ENCODE data around the gene GPRC5C.

The GPRC5C gene

DNA sequence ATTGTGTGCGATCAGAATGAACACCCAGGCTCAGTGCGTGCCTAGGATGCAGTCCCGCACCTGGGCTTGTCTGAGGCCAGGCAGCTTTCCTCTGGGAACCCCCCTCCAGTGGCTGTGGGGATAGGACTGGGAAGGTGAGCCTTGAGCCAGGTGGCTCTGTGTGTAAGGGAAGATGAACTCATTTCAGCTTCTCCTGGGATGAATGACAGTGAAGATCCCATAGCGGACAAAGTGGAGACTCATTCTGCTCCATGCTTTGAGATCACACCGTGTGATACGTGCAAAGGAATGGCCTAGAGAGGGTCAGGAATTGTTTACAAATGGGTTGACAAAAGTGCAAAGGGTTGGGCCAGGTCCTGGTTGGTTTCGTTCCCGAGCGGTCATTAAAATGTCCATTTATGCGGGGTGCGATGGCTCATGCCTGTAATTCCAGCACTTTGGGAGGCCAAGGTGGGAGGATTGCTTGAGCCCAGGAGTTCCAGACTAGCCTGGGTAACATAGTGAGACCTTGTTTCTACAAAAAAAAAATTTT is 15.8 kb downstream of the GPRC5C start:
- no peak for DNase-seq (ENCODE audit: low read depth)
- TF ChIP-seq, protein P1, sequence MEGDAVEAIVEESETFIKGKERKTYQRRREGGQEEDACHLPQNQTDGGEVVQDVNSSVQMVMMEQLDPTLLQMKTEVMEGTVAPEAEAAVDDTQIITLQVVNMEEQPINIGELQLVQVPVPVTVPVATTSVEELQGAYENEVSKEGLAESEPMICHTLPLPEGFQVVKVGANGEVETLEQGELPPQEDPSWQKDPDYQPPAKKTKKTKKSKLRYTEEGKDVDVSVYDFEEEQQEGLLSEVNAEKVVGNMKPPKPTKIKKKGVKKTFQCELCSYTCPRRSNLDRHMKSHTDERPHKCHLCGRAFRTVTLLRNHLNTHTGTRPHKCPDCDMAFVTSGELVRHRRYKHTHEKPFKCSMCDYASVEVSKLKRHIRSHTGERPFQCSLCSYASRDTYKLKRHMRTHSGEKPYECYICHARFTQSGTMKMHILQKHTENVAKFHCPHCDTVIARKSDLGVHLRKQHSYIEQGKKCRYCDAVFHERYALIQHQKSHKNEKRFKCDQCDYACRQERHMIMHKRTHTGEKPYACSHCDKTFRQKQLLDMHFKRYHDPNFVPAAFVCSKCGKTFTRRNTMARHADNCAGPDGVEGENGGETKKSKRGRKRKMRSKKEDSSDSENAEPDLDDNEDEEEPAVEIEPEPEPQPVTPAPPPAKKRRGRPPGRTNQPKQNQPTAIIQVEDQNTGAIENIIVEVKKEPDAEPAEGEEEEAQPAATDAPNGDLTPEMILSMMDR (conservative IDR thresholded peaks at IDR 0.05; ENCODE audit: low read depth, low read length) = no peak
- H3K4me3 ChIP-seq (ENCODE audit: low read length) = no peak overlapping the region

DNA sequence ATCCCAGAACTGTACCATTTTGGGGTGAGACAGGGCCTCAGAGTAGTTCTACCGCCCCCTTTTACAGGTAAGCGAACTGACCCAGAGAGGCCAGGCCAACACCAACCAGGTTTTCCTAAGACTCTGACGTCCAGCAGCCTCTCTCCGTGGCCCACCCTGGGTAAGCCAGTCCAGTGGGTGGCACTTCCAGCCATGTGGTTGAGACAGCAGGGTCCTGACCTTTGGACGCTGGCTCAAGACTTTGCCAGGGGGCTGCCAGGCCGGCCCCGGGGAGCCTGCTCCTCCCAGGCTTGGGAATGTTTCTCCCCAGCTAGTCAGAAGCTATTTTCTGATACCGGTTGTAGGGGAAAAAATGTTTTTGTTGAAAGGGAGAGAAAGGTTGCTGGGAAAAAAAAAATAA is 16.9 kb downstream of the GPRC5C start:
- no peak overlapping the region for H3K4me3 ChIP-seq (ENCODE audit: low read length)
- DNase-seq (ENCODE audit: low read depth) = no peak
- TF ChIP-seq, protein P1 (conservative IDR thresholded peaks at IDR 0.05; ENCODE audit: low read depth, low read length) = no peak

DNA sequence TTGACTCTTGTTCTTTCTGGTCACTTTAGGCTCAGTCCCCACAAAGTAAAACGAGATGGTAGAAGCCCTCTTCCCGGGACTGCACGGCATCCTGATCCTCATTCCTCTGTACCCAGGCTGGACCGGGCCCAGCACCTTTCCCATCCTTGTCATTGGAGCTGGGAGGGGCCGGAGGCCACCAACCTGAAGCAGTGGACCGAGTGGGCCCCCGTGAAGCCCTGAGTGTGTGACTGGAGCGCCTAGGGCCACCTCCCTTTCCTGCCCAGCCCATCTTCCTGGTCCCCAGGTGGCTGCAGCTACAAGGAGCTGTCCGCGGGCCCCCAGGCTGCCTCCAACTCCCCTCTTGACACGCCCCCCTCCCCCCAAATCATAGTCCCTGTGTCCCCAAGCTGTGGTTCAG is 17.4 kb downstream of the GPRC5C start:
- TF ChIP-seq, protein P1 (conservative IDR thresholded peaks at IDR 0.05; ENCODE audit: low read depth, low read length) = no peak
- H3K4me3 ChIP-seq (ENCODE audit: low read length) = no peak overlapping the region
- no peak for DNase-seq (ENCODE audit: low read depth)

DNA sequence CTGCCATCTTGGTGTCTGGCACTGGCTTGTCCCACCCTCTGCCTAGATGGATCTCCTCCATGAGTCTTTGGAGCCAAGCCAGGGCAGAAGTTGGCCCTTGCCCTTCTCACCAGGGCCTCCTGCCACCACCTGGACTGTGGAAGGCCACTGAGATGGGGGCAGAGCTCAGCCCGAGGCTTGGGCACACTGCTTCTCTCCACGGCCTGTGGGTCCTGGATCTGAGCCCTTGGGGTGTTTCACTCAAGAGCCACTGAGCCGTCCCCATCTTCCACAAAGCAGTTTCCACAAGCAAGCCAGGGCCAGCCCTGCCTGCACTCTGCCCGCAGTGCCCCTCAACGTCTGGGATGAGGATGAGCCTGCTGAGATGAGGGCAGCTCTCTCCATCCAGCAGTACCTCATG is 17.9 kb downstream of the GPRC5C start:
- no peak for DNase-seq (ENCODE audit: low read depth)
- TF ChIP-seq, protein P1 (conservative IDR thresholded peaks at IDR 0.05; ENCODE audit: low read depth, low read length) = no peak
- no peak overlapping the region for H3K4me3 ChIP-seq (ENCODE audit: low read length)

DNA sequence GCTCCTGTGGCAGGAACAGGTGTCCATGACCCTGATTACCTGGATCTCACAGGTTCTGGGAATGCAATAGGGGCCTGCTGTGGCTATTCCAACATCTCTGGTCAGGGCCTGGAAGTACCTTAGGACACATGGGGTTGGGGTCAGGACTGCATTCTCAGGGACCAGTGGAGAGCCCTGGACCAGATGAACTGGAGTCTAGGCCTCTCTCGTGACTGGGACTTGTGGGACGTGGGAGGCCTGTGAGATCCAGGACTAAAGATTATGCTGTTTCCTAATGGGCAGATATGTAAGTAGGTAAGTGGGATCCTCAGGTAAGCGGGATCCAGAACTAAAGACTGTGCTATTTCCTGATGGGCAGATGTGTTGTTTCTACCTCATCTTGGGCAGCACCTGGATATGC is 18.3 kb downstream of the GPRC5C start:
- no peak for DNase-seq (ENCODE audit: low read depth)
- no peak overlapping the region for H3K4me3 ChIP-seq (ENCODE audit: low read length)

DNA sequence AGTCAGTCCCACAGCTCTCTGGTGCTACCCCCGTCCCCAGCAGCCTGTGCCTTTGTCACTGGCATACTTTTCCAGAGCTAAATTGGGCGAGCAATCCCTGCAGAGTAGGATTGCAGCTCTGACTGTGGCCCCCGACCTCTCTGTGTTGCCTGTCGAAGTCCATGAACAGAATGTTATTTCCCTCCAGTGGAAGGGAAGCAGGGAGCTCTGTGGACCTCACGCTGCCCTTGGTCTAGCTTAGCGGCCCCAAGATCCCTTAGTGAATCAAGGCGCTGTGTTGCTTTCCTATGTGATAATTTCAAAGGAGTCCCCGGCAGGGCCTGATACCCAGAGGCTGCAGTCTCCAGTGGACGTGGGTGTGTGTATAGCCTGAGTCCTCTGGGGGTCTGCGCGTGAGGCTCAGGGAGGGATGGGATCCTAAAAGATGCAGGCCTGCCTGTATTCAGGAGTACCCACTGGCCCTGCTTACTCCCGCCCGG is 19.1 kb downstream of the GPRC5C start:
- TF ChIP-seq, protein P1 (conservative IDR thresholded peaks at IDR 0.05; ENCODE audit: low read depth, low read length) = no peak
- DNase-seq (ENCODE audit: low read depth) = no peak
- H3K4me3 ChIP-seq (ENCODE audit: low read length) = no peak overlapping the region

More for the DNA sequence above, 18.3 kb downstream of the GPRC5C start:
- TF ChIP-seq, protein P1 (conservative IDR thresholded peaks at IDR 0.05; ENCODE audit: low read depth, low read length) = no peak

DNA sequence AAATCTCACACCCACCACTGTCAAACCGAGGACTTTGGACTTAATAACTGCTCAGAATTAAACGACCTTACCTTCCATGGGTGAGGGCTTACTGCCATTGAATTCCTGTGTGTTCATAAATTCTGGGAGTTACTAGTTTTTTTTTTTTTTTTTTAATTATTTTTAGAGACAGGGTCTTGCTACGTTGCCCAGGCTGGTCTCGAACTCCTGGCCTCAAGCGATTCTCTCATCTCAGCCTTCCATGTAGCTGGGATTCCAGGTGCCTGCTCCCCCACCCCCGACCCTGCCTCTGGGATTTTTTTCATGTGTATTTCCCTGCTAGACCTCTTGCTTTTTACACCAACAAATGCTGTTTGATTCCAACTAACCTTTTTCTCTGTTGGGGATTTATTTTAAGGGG is 19.7 kb downstream of the GPRC5C start:
- TF ChIP-seq, protein P1 (conservative IDR thresholded peaks at IDR 0.05; ENCODE audit: low read depth, low read length) = no peak
- no peak for DNase-seq (ENCODE audit: low read depth)
- H3K4me3 ChIP-seq (ENCODE audit: low read length) = no peak overlapping the region
